Stomach (tissue), 4 donors: ENCODE data around the gene TBP.

Source experiments
- EP300 ChIP-seq: sonication (generic); formaldehyde crosslinking; IDR thresholded peaks from one replicate; pipeline ENCODE4 v1.6.1; 2017; ENCODE audit warnings: antibody characterized with exemption
- POLR2A ChIP-seq, 4 donors: fragments of 450-650 bp; IDR thresholded peaks; one replicate each; pipeline ENCODE4 v1.6.1; 2016; ENCODE audit warnings: antibody characterized with exemption in 4 of 4, control low read depth in 2 of 4, mild to moderate bottlenecking in 1 of 4, moderate library complexity in 1 of 4
- POLR2AphosphoS5 ChIP-seq, 3 donors: sonication (generic); formaldehyde crosslinking; IDR thresholded peaks; one replicate each; pipeline ENCODE4 v1.6.1; 2016; ENCODE audit warnings: antibody characterized with exemption in 3 of 3
- TF ChIP-seq, protein P1 (sequence below), 7 experiments: fragments of 450-650 bp in 4 of 7; fragments of 200-600 bp in 3 of 7; sonication (generic) in 3 of 7; IDR thresholded peaks; one replicate each; pipeline ENCODE4 v1.5.1; 2016 to 2019; ENCODE audit warnings: antibody characterized with exemption in 7 of 7, control low read depth in 2 of 7, mild to moderate bottlenecking in 1 of 7

- TF ChIP-seq, protein P1, sequence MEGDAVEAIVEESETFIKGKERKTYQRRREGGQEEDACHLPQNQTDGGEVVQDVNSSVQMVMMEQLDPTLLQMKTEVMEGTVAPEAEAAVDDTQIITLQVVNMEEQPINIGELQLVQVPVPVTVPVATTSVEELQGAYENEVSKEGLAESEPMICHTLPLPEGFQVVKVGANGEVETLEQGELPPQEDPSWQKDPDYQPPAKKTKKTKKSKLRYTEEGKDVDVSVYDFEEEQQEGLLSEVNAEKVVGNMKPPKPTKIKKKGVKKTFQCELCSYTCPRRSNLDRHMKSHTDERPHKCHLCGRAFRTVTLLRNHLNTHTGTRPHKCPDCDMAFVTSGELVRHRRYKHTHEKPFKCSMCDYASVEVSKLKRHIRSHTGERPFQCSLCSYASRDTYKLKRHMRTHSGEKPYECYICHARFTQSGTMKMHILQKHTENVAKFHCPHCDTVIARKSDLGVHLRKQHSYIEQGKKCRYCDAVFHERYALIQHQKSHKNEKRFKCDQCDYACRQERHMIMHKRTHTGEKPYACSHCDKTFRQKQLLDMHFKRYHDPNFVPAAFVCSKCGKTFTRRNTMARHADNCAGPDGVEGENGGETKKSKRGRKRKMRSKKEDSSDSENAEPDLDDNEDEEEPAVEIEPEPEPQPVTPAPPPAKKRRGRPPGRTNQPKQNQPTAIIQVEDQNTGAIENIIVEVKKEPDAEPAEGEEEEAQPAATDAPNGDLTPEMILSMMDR (IDR thresholded peaks at IDR 0.05): no peak
- TF ChIP-seq POLR2AphosphoS5 (IDR thresholded peaks at IDR 0.05) (no peak), POLR2A (IDR thresholded peaks at IDR 0.05) (no peak), EP300 (no peak)
These were observed 598 bp downstream of the TBP start for GRCh38 chr6:170554796-170555137.
